ENCODE data around the gene ZNF692.

- TF ChIP-seq CTCF (IDR thresholded peaks at IDR 0.05; ENCODE audit: low read depth, low read length, poor library complexity, severe bottlenecking) (no peak), EZH2phosphoT487 (IDR thresholded peaks at IDR 0.05; ENCODE audit: borderline replicate concordance, low read length) (no peak)
Measured at GRCh38 chr1:248890549-248891498, 31.9 kb upstream of the ZNF692 start.

Measured in DOHH2 (cell line).